HEK293T (cell line): ENCODE results near the gene NEDD4.

Experiments
- FOXA1 ChIP-seq: fragments of 450-650 bp; IDR thresholded peaks from 2 replicates; pipeline ENCODE4 v1.6.1; 2016; ENCODE audit warnings: mild to moderate bottlenecking
- PKNOX1 ChIP-seq: fragments of 450-650 bp; IDR thresholded peaks from 2 replicates; pipeline ENCODE4 v1.6.1; 2016

- TF ChIP-seq FOXA1, result no peak
- no peak for TF ChIP-seq PKNOX1
Observed at GRCh38 chr15:55969582-55969981, 23.8 kb downstream of the NEDD4 start.
